ENCODE measurements around the gene CRELD2.

Gene CRELD2

DNA sequence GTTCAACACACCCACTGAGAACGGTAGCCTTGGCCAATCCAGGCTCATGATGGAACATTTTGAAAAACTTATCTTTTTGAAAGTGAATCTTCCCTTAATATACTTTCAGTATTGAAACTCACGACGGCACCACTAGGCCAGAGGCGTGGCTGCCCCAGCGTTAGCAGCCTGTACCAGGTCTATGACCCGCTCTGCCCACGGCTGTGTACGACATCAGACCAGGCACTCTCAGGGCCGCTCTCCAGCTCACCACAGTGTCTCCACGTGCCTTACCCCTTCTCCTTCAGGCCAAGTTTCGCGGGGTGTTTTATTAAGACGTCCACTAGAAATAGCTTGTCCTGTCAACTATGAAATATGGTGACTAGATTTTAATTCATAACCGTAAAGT lies 31.4 kb upstream of the CRELD2 start:
- in situ Hi-C loops (cut with MboI; ENCODE audit: low sequenced_read_pairs) = no loop called here

DNA sequence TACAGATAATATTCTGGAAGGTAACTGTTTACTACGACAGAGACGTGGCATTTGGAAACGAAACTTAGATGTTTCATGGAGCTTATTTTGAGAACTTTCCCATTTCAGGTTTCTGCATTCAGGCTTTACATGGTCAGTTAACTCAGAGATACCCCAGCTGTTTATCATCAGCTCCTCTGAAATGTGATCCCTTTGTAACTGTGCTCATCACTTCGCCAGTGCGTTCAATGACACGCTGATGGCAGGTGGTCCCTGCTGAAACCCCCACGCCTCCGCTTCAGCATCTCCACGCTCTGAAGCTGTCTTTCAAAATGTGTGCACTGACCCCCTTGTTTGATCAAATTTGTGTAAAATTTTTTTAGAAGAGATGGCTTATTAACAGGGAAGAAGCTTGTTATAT lies 30.7 kb upstream of the CRELD2 start:
- in situ Hi-C loops (cut with MboI; ENCODE audit: low sequenced_read_pairs) = no loop called here

GRCh38 chr22:49889071-49889470 lies 29.4 kb upstream of the CRELD2 start:
- in situ Hi-C loops (cut with MboI; ENCODE audit: low sequenced_read_pairs) = no loop called here

DNA sequence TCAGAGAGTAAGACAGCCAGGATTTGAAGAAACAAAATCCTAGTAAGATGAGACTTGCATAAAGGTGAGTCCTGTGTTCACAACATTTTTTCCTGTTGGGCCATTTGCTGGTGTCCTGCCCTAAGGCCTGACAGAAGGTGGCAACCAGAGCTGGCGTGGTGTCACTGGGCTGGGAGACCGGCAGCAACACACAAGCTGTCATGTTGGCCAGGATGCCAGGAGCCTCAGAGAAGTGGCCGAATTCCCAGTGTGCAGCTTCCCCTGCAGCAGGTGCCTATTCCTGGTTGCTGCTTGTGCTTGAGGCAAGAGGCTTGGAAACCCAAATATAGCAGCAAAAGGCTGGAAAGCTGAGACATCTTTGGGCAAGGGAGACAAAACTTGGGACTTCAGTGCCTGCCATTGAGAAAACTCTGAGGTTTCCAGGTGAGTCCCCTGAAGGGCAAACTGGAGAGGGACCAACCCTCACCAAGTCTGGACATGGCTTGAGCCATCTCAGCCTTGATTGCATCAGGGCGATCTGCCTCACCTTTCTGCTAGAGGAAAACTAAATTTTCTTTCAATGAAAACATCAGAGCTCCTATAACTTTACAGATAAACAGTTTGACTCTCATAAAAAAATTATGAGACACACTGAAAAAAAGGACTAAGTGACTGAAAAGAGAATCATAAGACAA lies 26.1 kb upstream of the CRELD2 start:
- in situ Hi-C loops (cut with MboI; ENCODE audit: low sequenced_read_pairs) = no loop called here

GRCh38 chr22:49893025-49893424 lies 25.4 kb upstream of the CRELD2 start:
- in situ Hi-C loops (cut with MboI; ENCODE audit: low sequenced_read_pairs) = no loop called here

DNA sequence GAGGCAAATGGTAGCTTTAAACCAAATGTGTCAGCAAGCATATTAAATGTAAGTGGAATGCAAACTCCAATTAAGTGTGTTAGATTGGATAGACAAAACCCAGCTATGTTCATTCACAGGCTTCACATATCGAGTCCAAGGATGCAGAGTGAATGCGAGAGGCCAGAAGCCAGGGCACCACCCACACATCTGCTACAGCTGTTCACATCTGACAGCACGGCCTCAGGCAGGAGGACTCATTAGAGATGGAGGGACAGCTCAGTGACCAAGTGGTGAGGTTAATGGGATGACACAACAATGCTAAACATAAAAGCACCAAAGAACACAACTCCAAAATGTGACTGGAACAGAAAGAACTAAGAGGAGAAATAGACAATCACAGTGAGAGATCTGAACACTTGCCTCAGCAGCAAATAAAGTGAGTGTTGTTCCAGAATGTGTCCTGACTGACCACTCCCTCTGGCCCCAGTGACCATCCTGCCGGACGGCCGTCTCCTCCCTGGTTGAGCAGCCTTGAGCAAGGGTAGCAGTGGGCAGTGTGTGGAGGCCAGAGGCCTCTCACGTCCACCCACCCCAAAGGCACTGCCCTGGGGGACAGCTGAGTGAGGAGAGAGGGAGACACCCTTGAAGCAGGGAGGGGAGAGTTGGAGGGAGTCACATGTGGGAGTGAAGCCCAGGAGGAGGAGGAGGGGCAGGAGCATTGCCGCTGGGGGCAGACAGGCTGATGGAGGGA lies 23.9 kb upstream of the CRELD2 start:
- in situ Hi-C loops (cut with MboI; ENCODE audit: low sequenced_read_pairs) = no loop called here

DNA sequence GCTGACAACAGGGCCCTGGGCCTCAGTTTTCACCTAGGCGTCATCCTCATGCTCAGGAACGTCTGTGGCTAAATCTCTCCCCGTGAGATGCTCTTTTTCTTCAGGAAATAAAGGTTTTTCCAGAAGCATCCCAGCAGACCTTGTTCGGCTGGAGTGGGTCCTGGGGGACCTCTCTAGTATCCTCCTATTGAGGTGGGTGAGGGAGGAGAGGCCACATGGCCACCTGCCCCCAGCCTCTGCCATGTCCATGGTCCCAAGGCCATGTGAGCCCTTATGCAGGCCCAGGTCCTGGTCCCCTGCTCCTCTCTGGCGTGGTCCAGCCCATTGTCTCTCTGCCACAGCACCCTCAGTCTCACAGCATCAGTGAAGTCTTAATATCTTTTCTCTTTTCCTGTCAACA lies 22.2 kb upstream of the CRELD2 start:
- in situ Hi-C loops (cut with MboI; ENCODE audit: low sequenced_read_pairs) = no loop called here

GRCh38 chr22:49897015-49897684 lies 21.3 kb upstream of the CRELD2 start:
- in situ Hi-C loops (cut with MboI; ENCODE audit: low sequenced_read_pairs) = no loop called here

DNA sequence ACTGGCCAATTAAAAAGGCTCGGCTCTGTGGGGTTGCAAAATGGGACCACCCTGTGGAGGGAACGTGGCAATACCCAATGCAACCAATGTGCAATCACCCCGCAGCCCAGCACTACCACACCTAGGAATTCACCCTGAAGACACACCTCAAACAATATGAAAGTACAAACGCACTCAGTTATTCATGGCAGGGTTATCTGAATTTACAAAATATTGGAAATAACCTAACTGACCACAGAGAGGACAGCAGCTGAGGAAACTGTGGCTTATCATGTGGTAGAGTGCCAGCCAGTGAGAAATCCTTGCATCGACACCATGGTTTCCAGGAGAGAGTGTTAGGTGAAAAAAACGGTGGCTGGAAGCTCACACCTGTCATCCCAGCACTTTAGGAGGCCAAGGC lies 18.9 kb upstream of the CRELD2 start:
- in situ Hi-C loops (cut with MboI; ENCODE audit: low sequenced_read_pairs) = no loop called here

DNA sequence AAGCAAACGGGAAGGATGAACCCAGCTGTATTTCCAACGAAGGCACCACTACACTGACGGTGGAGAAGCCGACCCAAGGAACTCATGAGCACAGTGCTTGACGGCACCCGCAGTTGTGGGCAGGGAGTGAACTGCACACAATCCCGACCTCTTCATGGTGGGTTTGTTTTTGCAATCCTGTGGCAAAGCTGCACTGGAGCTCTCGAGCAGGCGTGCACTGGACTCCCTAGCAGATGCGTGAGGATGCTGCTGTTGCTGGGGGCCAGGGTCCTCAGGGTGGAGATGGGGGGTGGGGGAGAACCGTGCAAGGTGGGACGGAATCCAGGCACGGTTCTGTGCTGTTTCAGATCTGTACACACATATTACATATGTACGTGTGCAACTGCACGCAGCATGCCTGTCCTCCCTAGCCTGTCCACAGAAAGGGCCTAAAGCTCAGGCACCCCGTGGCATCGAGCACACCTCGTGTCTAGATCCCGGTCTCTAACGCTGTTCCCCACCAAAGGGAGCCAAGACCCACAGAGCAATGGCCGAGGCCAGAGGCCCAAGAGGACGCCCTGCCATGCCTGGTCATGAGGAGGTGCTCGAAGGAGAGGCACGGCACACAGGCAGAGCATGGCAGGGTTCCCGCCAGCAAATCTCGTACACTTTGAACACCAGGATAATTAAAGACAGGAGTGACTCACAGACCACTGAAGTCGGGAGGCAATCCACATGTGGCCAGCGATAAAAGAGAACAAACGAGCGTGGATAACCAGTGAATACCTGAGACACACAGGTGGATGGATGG lies 17.8 kb upstream of the CRELD2 start:
- in situ Hi-C loops (cut with MboI; ENCODE audit: low sequenced_read_pairs) = no loop called here

GRCh38 chr22:49901457-49901856 lies 17.0 kb upstream of the CRELD2 start:
- in situ Hi-C loops (cut with MboI; ENCODE audit: low sequenced_read_pairs) = no loop called here

DNA sequence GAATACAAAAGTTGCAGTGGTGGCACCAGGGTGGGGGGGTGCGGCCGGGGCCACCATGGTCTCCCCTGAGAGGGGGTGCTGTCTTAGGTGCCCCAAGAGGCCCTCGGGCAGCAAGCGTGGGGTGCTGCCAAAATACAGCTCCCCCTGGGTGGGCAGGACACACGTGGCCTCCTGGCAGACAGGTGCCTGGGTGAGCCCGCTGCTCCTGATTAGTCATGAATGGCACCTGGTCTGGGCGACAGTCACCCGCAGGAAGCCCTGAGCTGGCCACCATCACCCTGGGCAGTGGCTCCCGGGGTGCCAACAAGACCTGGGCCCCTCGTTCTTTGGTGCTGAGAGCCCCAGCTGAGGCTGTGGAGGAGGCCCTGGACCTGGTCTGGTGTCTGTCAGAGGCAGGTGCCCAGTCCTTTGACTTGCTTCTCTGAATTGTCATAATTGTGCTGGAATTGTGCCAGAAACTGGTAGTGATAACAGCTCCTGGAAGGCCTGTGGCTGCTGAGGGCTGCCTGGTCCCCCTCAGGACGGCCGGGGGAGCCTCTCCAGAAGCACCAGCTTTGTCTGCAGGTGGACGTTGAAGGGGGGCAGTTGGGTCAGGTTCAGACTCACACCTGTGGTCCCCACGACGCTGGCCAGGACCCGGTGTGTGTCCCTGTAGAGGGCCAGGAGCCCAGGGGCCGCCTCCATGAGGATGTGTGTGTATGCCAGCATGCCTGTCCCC lies 15.0 kb upstream of the CRELD2 start:
- in situ Hi-C loops (cut with MboI; ENCODE audit: low sequenced_read_pairs) = no loop called here

DNA sequence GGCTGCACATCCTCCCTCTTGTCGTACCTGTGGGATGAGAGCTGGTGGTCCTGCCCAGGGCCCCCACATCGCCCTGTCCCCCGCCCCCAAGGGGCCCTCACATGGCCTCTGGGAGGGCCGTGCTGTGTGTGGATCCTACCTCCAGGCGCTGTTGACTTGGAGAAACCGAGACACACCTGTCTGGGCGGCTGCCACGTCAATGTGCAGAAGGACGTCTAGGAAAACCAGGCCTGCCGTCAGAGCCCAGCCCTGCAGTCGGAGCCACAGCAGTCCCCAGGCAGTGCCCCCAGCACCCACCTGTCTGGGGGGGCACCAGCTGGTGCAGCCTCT lies 14.4 kb upstream of the CRELD2 start:
- in situ Hi-C loops (cut with MboI; ENCODE audit: low sequenced_read_pairs) = no loop called here

GRCh38 chr22:49905465-49905864 lies 13.0 kb upstream of the CRELD2 start:
- in situ Hi-C loops (cut with MboI; ENCODE audit: low sequenced_read_pairs) = no loop called here

- in situ Hi-C loops (cut with MboI; ENCODE audit: low sequenced_read_pairs) = no loop called here
Measured at GRCh38 chr22:49906071-49906798, 12.2 kb upstream of the CRELD2 start.

DNA sequence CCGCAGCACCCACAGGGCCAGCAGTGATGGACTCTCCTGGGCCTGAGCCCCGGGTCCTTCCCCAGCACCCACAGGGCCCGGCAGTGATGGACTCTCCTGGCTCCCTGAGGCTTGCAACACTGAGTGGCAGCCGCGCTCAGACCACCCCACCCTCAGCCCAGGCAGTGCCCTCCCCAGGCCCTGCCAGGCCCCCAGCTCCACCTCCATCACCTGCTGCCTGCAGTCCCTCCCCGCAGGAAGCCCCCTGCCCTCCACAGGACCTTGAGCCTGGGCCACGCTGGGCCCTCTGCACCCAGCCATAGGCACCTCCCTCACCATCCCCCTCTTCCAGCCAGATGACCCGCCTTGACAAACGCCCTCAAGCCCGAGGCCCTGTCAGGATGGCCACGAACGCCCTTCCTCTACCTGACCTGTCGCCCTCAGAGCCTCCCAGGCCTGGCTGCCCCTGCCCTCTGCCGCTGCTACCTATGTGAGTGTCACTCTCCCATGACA lies 11.6 kb upstream of the CRELD2 start:
- in situ Hi-C loops (cut with MboI; ENCODE audit: low sequenced_read_pairs) = no loop called here

DNA sequence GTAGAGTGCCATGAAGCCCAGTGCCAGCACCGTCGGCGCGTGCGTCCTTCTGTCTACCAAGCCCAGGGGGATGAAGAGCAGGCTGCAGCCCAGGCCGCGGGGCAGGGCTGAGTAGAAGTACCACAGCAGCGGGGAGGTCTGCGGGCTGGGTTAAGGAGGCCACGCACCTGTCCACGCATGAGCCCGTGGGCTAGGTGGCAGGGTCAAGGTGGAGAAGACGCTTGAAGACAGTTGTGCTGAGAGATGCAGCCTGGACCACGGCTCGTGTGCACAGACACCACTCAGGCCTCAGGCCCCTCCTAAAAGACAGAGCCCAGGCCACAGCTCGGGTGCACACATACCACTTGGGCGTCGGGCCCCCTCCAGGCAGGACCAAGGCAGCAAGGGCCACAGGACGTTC lies 10.6 kb upstream of the CRELD2 start:
- in situ Hi-C loops (cut with MboI; ENCODE audit: low sequenced_read_pairs) = no loop called here

- in situ Hi-C loops (cut with MboI; ENCODE audit: low sequenced_read_pairs) = no loop called here
Measured at GRCh38 chr22:49909476-49910205, 8.8 kb upstream of the CRELD2 start.
